Omental fat pad (tissue), 4 donors: Measurements from ENCODE around the gene NLGN3. TPM values are rescaled to one million over a fixed set of nuclear protein-coding genes. Genes with fewer than 3 reads are reported as not detected.
A peak's percentile ranks its signal among the peaks of the same experiment; 100 is the strongest.
"Not testable (repeated sequence)": the region's sequence is repeated elsewhere in the genome, so short reads cannot be mapped to it uniquely, and the experiment has no call there.

ENCODE experiments used
- ATAC-seq: fragments of 150-250 bp; one replicate; pipeline ENCODE4 v1.9.1; 2016; ENCODE audit warnings: mild to moderate bottlenecking, moderate library complexity; ENCODE audit not compliant: low FRiP score
- DNase-seq: peaks from one replicate; pipeline ENCODE4 v3.0.0-alpha.2; 2019; ENCODE audit warnings: low spot score
- CTCF ChIP-seq, 3 donors: fragments of 450-650 bp; IDR thresholded peaks; one replicate each; pipeline ENCODE4 v1.5.1; 2016 to 2017; ENCODE audit warnings: antibody characterized with exemption in 3 of 3, mild to moderate bottlenecking in 3 of 3, moderate library complexity in 2 of 3
- total RNA-seq, 4 donors: library from RNA; depleted of rRNA; stranded (reverse); fragments of >200 nt; gene quantifications; one replicate each; pipeline ENCODE4 v1.1.0, GENCODE V29; 2016

The NLGN3 gene
- total RNA-seq, 4 donors from 2014 or later: 0.25 to 1.7 (median 0.87) TPM

DNA sequence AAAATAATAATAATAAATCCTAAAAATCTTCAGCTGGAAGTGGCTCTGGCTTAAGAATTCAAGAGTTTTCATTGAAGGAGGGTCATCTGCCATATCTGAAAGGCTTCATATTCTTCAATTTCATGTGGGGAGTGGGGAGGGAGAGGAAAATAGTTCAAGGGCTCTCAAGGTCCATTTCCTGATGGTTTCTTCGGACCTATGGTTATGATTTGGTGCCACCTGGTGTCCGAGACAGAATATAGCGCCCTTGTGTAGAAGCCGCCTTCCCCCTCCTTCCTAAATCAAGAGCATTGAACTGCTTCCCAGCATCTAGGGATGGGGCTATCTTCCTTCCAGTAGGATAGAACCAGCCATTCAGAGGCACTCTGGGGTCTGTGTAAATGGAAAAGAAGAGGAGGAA lies 34.3 kb downstream of the NLGN3 start:
- DNase-seq: no peak
- TF ChIP-seq CTCF (IDR thresholded peaks at IDR 0.05): no peak
- peak; percentile 35 for ATAC-seq

GRCh38 chrX:71180579-71181265 lies 36.1 kb downstream of the NLGN3 start:
- not testable (repeated sequence) for ATAC-seq, DNase-seq

GRCh38 chrX:71181558-71181909 lies 36.9 kb downstream of the NLGN3 start:
- no peak for TF ChIP-seq CTCF (IDR thresholded peaks at IDR 0.05)
- no peak for DNase-seq
- ATAC-seq: no peak

DNA sequence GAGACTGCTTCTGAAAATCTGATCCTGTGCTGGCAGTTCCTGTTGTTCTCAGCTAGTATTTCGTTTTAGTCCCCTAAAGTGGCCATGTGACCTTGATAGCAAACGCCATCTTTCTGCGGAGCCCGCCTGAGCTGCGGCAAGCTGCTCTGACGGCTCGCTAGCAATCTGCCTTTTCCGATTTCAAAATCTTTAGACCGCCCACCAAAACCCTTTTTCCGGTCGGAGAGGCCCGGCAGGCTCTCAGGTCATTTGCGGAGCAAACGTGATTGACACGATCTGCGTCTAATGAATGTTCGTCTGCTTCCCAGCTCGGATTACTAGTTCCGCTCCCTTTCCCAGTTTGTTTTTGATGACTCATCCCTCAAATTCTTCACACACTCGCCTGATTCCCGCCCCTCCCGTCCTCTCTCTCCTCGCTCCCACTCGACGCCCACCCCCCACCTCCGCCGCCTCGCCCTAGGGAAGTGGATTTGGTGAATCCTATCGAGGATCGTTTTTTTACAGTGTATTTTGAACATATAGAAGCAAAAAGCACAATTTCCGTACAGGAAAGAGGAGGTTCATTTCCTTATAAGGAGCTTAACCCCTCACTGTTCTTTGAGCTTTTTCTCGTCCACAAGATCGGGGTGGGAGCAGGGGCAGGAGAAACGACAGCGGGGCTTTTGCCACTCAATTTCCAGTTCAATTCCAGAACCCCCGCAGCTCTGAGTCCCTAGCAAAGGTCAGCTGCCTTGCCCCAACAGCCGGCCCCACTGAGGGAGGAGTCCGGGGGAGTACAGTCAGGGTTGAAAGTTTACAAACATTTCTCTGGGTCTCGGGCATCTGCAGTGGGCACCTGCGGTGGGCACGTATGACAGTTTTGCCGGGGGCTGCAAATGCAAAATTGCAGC lies 37.5 kb downstream of the NLGN3 start:
- ATAC-seq (peak; percentile 86), DNase-seq (peak; percentile 27)
- no peak for TF ChIP-seq CTCF (IDR thresholded peaks at IDR 0.05)

GRCh38 chrX:71182871-71183270 lies 38.2 kb downstream of the NLGN3 start:
- TF ChIP-seq CTCF (IDR thresholded peaks at IDR 0.05): no peak
- ATAC-seq: no peak
- DNase-seq: no peak

GRCh38 chrX:71183341-71183740 lies 38.7 kb downstream of the NLGN3 start:
- TF ChIP-seq CTCF (IDR thresholded peaks at IDR 0.05): no peak

GRCh38 chrX:71184092-71184491 lies 39.5 kb downstream of the NLGN3 start:
- ATAC-seq (no peak), DNase-seq (no peak)
- TF ChIP-seq CTCF (IDR thresholded peaks at IDR 0.05): no peak

More at GRCh38 chrX:71183341-71183740, 38.7 kb downstream of the NLGN3 start:
- DNase-seq (no peak), ATAC-seq (no peak)
